Activated gamma-delta T cell treated with anti-CD3 and anti-CD28 coated beads, Interleukin-2, amount 50 U/mL, for 16 hours (primary cell): ENCODE results near the gene KCTD1.

Experiments used
- DNase-seq: peaks from one replicate; pipeline ENCODE4 v3.0.0-alpha.2; 2020; ENCODE audit warnings: low read depth

Gene KCTD1

DNA sequence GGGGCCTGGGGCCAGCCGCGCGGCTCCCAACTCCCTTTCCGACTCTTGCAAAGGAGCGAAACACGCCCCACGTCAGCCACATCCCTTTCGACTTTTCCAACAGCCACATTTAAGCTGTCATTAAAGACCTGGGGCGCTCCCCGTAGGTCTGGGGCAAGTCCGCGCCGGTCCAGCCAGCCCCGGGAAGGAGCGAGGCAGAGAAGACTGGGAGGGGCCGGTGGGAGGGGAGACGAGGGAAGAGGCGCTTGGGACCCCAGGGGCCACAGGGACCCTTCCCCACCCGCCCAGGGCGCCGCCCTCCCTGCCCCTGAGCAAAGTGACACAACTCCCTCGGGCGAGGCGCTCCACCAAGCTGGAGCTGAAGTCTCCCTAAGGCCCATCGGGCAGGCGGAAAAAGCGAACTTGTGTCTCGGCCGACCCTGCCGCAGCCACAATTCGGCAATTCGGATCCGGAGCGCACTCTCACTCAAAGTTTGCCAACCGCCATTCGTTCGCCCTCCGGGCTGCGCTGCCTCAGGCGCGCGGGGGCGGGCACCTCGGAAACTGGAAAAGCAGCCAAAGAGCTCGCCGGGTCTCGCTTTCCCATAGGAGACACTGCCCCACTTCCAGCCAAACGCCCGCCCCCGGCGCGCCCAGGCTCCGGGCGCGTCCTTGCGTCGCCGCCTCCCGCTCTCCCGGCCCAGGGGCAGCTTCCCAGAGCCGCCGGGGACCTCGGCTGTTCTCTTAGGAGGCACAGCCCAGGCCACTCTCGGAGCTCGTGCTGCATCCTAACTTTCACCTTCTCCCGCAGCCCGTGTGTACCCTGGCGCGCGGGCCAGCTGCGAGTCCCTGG, 1.1 kb upstream of the KCTD1 start:
- no peak for DNase-seq

DNA sequence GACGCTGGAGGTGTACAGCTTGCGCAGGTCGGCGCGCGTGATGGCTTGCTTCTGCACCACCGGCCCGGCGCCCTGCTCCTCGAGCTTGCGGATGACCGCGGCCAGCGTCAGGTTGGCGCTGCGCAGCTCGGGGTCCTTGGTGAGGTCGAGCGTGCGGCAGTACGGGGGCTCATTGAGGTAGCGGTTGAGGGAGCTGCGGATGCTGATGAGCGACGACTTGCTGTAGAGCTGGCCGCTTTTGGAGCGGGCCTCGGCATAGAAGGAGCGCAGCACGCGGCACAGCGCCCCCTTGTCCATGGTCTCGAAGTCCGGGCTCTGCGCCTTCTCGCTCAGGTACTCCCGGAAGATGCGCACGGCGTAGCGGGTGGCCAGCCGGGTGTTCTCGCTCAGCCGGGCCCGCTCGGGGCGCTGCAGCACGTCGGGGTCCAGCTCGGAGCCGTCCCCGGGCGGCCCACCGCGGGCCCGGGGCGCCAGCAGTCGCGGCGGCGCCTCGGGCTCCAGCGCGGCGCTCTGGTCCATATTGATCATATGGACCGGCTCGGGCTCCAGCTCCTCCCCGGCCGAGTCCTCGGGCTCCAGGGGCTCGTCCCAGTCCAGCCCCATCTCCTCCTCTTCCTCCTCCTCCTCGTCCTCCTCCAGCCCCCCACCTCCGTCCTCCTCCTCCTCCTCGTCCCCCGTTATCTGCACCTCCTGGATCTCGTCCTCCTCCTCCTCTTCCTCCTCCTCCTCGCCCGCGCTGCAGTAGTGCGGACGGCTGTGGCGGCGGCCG, 523 bp downstream of the KCTD1 start:
- peak; percentile 35 for DNase-seq

DNA sequence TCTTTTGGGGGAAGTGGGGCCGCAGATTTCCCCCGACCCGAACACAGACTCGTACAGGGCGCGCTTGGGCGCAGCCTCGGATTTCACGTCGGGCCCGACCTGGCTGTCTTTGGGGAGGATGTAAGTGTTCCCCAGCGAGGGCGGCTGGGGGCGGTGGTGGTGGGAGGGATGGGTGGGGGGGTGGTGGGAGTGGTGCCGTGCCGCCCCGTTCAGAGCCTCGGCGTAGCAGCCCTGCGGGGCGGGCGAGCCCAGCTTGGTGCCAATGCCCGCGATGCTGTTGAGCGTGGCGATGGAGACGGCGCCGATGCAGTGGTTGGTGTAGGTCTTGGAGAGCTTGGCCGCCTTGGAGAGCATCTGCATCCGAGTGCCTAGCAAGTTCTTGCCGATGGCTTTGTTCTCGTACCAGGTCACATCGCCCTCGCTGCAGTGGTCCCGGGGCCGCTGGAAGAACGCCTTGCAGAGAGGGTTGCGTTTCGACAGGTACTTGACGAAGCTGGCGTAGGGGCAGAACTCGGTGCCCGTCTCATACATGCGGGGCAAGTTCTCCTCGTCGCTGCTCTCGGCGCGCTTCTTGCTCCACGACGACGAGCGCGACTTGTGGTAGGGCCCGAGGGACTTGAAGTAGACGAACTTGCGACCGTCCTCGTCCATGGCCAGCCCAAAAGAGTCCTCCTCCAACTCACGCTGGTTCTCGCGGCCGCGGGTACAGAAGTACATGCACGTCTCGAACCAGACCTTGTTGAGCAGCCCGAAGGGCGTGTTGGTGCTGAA, 1.3 kb downstream of the KCTD1 start:
- no peak for DNase-seq

DNA sequence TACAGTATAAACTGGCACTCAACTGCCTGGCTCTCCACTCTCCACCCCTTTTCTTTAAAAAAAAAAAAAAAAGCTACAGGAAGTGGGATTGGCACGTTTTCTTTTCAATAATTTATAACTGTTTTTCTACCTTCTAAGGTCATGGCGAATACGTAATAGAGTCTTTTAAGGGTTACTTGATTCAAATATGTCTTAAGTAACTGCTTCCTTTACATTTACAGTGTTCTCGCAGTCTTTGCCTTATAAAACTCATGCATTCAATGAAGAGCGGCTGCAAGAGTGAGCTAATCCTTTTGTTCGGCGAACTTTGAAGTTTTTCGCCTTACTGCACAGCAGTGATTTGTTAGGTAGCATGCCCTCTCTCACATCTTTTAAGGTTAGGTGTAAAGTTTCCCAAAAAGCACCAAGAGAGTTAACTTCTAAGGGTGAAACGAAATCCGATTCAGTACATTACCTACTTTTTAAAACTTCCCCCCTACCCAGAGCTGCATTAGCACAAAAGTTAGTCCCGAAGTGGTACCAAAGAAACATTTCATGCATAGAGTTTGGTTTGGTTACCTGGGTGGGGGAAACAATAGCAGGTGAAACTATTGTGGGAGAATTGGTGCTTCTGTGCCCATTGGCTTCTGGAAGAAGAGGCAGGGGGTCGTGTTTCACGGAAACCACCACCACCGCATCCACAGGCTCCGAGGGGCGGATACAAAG, 2.0 kb downstream of the KCTD1 start:
- no peak for DNase-seq

DNA sequence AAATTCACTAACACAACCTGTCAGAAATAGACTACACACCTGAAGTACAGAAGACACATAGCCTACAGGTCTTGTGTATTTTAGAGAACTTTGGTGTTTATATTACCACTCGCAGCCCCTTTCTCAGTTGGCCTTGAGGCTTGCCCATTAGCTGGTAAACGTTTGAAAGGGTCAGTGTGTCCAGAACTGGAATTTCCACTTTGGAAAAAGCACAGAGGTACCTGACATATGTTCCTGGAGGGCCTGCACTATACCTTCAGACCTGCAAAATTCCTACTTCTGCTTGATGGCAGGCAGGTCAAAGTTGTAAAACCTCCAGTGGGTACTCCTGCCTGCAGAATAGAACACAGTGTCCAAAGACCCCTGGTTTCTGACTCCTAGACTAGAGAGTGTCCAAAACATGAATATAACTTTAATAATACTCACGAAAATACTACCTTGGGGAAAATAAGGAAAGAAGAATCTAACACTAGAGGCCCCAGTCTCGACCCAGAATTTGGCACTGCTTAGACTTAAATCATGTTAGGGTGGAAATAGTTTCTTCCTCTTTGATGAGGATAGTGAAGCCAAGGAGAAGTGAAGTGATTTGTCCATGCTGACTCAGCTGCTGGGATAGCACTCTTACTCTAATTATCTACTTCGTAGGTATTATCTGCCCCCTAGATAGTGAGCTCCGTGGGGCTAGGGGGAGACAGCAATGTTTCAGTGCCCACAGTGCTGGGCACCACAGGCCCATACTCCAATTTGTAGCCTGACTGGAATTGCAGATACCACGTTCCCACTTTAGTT, 2.8 kb downstream of the KCTD1 start:
- no peak for DNase-seq

DNA sequence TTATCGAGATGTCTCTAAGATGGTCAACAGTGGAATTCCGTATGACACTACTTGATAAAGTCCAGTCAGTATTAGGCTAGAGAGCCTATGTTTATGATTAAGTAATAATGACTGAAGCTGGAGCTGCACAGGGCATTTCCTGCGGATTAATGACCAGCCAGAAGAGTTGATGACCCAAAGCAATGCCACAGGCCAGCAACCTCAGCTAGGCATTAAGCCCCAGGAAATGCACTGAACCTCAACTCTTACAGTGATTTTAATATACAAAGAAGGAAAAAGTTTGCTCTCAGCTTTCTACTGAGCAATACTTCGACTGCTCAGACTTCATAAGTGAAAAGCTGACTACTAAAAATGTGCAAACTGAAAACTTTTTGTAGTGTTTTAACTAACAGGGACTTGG, 3.9 kb downstream of the KCTD1 start:
- DNase-seq = no peak

DNA sequence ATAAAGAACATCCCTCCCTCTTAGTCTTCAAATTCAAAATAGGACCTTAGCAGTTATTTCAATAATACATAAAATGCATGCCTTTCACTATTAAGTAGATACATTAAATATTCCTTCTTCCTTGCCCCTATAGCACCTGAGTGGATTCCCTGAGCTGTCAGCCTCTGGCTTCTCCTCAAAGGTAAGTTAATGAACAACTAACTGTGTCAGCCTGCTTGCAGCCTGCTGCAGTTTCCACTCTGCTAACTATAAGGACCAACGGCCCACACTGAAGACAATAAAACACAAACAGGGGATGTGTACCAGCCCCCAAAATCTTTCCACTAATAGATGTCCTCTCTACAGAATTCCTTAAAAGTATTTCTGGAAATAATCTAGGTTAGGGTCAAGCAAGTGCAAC, 5.0 kb downstream of the KCTD1 start:
- DNase-seq = no peak

DNA sequence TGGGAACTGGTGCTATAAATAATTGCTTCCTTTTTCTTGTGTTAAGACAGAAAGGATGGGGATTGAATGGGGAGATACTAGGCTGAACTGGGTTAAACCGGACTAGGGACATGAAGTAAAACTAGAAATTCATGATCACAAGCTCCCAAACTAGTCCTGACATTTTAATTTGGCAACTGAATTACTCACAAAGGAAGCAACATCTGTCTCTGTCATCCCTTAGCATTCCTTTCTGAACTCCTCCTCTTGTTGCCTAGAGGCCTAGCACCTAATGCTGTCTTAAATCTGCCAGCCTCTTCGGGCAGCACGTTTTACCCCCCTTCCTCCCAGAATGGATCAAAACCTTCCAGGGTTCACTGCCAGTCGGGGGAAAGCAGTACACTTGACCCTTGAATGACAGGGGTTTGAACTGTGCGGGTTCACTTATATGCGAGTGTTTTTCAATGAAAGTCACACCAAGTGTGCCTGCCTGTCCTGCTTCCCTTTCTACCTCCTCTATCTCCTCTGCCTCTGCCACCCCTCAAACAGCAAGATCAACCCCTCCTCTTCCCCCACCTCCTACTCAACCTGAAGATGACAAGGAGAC, 8.2 kb downstream of the KCTD1 start:
- no peak for DNase-seq

DNA sequence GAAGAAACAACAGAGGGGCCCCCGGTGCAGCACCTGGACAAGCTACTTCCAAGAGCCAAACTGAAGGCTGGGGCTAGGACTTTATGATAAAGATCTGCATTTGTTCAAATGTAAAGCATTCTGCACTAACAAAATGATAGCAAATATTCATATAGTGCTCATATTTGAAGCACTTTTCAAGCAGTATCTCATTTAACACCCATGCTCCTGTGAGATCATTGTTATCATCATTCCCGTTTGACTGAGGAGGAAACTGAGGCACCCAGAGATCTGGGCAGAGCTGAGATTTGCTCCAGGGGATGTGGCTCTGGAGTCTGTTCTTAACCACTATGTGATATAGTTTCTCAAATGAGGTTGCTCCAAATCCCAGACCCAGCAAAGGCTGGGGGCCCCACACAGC, 9.8 kb downstream of the KCTD1 start:
- no peak for DNase-seq

DNA sequence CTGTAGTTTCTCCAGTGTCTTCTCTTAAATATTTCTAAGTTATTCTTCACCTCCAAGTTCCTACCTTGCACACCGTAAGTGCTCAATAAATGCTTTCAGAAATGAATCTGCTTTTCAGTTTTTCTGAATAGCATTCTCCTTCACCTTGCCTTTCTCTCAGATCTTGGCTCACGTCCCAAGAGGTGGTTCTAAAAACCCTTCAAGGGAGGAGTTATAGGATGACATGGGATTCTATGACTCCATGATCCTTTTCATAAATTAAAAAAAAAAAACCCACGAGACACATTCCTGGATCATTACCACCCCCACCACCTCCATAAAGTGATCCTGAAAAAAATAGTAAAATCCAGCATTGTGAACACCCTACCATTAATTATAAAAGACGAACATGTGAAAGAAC, 11.7 kb downstream of the KCTD1 start:
- DNase-seq = no peak

DNA sequence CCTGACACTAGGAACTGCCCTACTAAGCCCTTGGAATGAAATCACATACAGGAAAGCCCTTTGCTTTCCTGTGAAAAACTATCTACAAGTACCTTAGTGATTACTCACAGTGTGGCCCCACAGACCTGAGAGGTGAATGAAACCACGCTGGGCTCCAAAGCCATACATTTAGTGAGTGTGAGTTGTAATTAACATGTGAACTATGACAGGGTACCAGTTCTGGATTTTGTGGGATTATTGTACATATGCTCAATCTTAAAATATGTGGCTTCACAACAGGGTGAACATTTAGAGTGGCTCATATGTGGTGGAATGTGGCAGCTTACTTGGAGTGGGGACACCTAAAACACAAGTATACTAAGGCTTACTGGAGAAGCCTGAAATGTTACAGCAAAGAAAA, 12.3 kb downstream of the KCTD1 start:
- no peak for DNase-seq

DNA sequence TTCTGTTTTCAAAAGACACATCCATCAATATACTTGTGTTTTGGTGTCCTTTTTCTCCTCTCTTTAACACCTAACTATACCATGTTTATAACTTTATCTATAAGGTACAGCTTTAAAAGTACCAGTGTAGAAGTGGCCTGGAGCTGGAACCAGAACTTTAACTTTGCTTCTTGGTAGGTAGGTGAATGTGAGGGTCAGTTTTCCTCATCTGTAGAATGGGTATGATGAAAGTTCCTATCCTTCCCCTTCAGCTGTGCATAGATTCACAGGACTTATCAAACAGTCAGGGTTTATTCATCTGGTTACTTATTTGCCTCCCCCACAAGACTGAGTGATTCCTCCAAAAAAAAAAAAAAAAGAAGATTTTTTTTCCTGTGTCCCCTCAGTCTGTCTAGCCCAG, 12.7 kb downstream of the KCTD1 start:
- DNase-seq = no peak

DNA sequence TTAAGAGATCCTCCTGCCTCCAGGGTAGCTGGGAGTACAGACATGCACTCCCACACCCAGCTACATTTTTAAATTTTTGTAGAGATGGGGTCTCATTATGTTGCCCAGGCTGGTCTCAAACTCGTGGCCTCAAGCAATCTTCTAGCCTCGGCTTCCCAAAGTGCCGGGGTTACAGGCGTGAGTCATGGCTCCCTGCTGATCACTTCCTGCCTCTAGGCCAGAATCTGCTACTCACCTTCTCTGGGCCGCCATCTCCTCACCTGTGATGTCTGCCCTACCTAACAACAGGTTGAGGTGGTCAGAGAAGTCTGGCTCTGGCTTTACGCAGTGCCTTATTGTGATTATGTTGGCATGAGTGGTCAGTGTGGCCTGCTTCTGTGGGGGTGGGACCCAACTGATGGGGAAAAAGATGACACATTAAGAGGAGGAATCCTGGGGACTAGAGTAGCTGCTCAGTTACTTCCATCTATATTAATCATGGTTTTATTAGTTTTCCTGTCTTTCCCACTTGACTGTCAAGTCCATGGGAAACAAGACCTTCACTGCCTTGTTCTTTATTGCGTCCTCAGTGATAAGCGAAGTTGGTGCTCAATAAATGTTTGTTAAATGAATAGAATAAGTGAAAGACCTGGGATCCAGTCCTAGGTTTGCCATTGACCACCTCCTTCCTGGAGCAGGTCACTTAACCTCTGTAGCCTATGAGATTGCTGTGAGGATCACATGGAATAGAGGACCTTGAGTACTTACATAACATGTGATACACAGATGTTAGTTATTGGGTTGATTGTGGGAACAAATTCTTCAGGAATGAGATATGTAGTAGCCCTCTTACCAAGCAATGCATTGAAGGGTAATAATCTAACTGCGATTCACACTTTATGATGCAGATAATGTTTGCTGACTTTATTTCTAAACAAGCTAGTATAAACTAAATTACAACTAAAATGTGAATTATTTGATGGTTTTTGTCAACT, 15.7 kb downstream of the KCTD1 start:
- no peak for DNase-seq

DNA sequence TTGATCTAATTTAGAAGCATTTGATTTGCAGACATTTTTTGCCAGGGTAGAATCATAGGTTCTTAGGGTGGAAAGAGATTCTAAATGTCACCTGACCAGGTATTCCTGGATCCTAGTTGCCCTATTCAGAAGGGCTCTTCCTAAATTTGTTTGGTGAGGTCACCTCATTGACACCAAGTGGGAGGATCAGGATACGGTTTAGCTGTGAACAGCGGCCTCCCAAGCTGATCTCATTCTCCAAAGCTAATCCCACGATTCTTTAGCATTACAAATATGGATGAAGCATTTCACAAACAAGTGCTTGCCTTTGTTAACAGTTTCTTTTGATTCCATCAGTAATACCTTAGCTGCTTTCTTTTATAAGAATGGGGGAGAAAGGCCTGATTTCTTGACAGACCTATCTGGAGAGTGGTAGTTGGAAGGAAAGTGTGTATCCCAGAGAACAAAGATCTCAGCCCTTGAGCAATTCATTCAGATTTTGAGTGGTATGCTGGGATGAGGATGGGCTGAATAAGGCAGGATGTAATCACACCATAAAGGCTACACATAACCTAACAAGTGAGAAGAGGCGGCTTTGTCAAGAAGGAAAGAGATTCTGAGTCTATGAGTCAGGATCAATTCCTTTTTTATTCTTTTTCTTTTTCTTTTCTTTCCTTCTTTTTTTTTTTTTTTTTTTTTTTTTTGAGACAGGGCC, 16.6 kb downstream of the KCTD1 start:
- DNase-seq = no peak

DNA sequence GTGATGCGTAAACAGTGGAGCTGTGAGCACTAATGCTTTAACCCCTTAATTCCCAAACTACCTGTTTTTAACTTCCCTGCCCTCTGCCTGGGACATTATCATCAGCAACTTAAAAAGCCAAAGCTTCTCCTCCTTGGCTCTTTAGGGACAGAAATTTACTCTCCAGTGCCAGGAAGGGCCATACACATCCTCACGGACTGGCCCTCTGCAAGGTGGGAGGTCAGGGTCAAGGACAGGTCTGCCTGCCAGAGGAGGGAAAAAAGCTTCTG, 21.5 kb downstream of the KCTD1 start:
- DNase-seq = no peak

DNA sequence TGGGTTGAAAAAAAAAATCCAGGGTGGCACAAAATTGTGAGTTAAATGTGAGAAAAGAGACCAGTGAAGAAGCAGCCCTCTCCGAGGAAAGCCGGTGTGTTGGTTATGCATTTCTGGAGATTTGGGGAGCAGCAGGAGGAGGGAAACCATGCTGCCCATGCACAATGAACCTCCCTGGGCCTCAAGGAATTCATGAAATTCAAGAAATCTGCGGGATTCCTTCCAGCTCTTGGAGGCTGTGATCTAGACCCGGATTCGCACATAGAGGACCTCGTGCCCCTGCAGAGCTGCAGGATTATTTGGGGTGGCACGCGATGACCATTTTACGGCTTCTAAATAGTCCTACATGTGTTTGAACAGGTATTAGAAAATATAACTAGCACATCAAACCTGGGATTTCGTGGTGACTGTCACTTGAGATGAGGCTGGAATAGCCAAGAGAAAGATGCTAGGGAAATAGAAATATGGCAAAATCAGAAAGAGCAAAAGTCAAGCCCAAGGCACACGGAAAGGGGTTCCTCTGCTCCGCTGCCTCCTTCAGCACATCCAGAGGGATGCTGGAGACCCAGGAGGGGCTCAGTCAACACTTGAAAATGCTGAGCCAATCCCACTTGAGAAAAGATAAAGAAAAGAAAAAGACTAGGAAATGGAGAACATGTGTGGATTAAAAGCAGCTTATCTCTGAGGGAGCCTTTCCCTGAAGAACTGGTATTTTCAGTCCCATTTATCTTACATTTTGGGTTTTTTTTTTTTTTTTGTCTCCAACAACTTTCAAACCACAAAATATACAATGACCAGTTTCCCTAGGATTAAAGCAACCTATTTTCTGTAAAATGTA, 22.0 kb downstream of the KCTD1 start:
- DNase-seq = no peak

DNA sequence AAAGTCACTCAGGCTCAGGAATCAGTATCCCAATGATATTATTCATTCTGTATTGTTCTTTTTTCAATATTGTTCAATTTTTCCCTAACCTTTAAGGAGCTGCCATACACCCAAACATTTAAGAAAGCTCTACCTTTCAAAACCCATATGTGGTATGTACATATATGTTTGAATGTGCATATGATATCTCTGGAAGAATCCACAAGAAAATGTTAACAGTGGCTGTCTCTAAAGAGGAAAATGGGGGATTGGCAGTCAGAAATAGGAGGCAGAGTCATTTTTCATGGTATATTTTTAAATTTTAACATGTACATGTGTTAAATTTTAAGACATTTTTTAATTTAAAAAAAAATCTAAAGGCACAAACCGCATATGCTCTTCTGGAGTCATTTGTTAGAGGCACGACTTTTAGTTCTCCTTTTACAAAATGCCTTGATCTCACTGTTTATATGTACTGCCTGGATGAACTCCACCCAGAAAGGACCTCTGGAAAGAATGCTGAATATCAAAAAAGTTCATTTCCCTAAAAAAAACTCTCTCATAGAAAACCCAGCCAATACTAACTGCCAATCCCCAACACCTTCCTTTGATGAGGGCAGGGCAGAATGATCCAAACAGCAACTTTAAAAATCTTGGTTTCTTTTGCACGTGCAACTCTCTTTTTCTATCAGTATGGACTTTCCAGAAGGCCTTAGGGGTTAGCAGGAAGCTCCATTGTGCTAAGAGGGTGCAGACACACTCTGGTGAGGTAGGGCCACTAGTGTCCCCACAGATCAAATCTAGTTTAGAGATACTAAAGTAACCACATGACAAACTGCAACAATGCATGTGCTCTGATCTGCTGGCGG, 23.6 kb downstream of the KCTD1 start:
- DNase-seq = no peak

DNA sequence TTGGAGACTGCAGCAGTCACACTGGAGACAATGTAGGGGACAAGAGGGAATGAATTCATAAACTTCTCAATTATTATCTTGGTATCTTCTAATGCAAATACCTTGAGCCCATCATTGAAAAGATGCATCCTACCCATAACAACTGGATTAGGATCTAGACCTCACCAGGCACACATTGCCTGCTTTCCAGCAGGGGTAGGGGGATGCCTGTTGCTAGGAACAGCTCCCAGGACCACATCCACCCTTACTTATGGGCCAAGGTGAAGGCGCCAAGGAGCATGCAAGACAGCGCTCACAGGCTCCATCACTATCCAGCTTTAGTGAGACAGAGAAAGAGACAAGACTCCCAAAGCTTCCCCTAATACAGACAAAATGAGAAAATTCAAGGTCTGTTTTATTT, 24.4 kb downstream of the KCTD1 start:
- no peak for DNase-seq
